ENCODE measurements around the gene KCNK10. TPM values are rescaled to one million over a fixed set of nuclear protein-coding genes. Genes with fewer than 3 reads are reported as not detected.
"Not testable (repeated sequence)": the region's sequence is repeated elsewhere in the genome, so short reads cannot be mapped to it uniquely, and the experiment has no call there.

KCNK10 gene
- total RNA-seq, 5 donors from 2014 or later (not counting 1 experiment from before 2014, with no cell fraction given), result not detected

GRCh38 chr14:88269806-88270420 is 53.2 kb downstream of the KCNK10 start:
- ATAC-seq (replicated peaks in 1 of 4), result no peak
- no peak overlapping the region for H3K27ac Mint-ChIP-seq
- H3K27ac ChIP-seq (ENCODE audit: low read length), result no peak overlapping the region
- no peaks in the 10 kb centered on the region for H3K4me1 Mint-ChIP-seq
- no peak overlapping the region for H3K4me3 Mint-ChIP-seq
- WGBS (ENCODE audit: insufficient coverage), result 66% methylated on average over 7 of the region's 12 CpGs
- ChIA-PET CTCF (no interaction called here), POLR2A (no interaction called here)
- H3K27me3 ChIP-seq (replicated peaks in 1 of 2; ENCODE audit: control insufficient read depth in 2 of 2, extremely low read depth in 1 of 2, insufficient read depth in 2 of 2, low read length in 1 of 2), result peaks cover 0 to 22% of the 10 kb centered on the region in 2 experiments
- peaks cover 17 to 35% of the 10 kb centered on the region in 2 donors for H3K27me3 Mint-ChIP-seq
- H3K4me3 ChIP-seq (ENCODE audit: control insufficient read depth in 1 of 2, extremely low read depth in 1 of 2, low read length in 1 of 2), result no peak overlapping the region
- H3K36me3 ChIP-seq (ENCODE audit: control insufficient read depth in 2 of 2, extremely low read depth in 1 of 2, insufficient read depth in 1 of 2, low read length in 1 of 2), result no peaks in the 10 kb centered on the region
- no peaks in the 10 kb centered on the region for H3K9me3 Mint-ChIP-seq
- no peaks in the 10 kb centered on the region for H3K36me3 Mint-ChIP-seq
- no peaks in the 10 kb centered on the region for H3K9me3 ChIP-seq
- H3K4me1 ChIP-seq (ENCODE audit: control insufficient read depth in 1 of 2, extremely low read depth in 1 of 2, insufficient read depth in 2 of 2, low read length in 2 of 2), result no peaks in the 10 kb centered on the region
- no peak for DNase-seq

GRCh38 chr14:88266474-88266873 is 56.6 kb downstream of the KCNK10 start:
- DNase-seq (no peak), ATAC-seq (replicated peaks in 1 of 4) (no peak)
- Mint-ChIP-seq H3K27me3 (peaks cover 16 to 33% of the 10 kb centered on the region in 2 donors), H3K4me1 (no peaks in the 10 kb centered on the region), H3K36me3 (no peaks in the 10 kb centered on the region), H3K9me3 (no peaks in the 10 kb centered on the region), H3K27ac (no peak overlapping the region), H3K4me3 (no peak overlapping the region)
- no peak overlapping the region for H3K27ac ChIP-seq (ENCODE audit: low read length)
- peaks cover 0 to 20% of the 10 kb centered on the region in 2 experiments for H3K27me3 ChIP-seq (replicated peaks in 1 of 2; ENCODE audit: control insufficient read depth in 2 of 2, extremely low read depth in 1 of 2, insufficient read depth in 2 of 2, low read length in 1 of 2)
- no peak overlapping the region for H3K4me3 ChIP-seq (ENCODE audit: control insufficient read depth in 1 of 2, extremely low read depth in 1 of 2, low read length in 1 of 2)
- H3K4me1 ChIP-seq (ENCODE audit: control insufficient read depth in 1 of 2, extremely low read depth in 1 of 2, insufficient read depth in 2 of 2, low read length in 2 of 2), result no peaks in the 10 kb centered on the region
- WGBS (ENCODE audit: insufficient coverage), result 75% methylated on average over 1 of the region's 2 CpGs
- H3K9me3 ChIP-seq, result no peaks in the 10 kb centered on the region
- H3K36me3 ChIP-seq (ENCODE audit: control insufficient read depth in 2 of 2, extremely low read depth in 1 of 2, insufficient read depth in 1 of 2, low read length in 1 of 2), result no peaks in the 10 kb centered on the region
- ChIA-PET POLR2A (no interaction called here), CTCF (no interaction called here)

GRCh38 chr14:88264116-88264515 is 59.0 kb downstream of the KCNK10 start:
- Mint-ChIP-seq H3K9me3 (peaks cover 0 to 3% (median 0%) of the 10 kb centered on the region in 3 donors), H3K36me3 (no peaks in the 10 kb centered on the region), H3K4me3 (no peak overlapping the region), H3K27ac (no peak overlapping the region), H3K27me3 (peaks cover 21 to 26% of the 10 kb centered on the region in 2 donors), H3K4me1 (no peaks in the 10 kb centered on the region)
- no CpG with 5 or more reads among the region's 6 CpGs for WGBS (ENCODE audit: insufficient coverage)
- no peak overlapping the region for H3K4me3 ChIP-seq (ENCODE audit: control insufficient read depth in 1 of 2, extremely low read depth in 1 of 2, low read length in 1 of 2)
- ChIA-PET CTCF (no interaction called here), POLR2A (no interaction called here)
- H3K27me3 ChIP-seq (replicated peaks in 1 of 2; ENCODE audit: control insufficient read depth in 2 of 2, extremely low read depth in 1 of 2, insufficient read depth in 2 of 2, low read length in 1 of 2), result peaks cover 0 to 17% of the 10 kb centered on the region in 2 experiments
- no peak for ATAC-seq (replicated peaks in 1 of 4)
- no peak overlapping the region for H3K27ac ChIP-seq (ENCODE audit: low read length)
- H3K36me3 ChIP-seq (ENCODE audit: control insufficient read depth in 2 of 2, extremely low read depth in 1 of 2, insufficient read depth in 1 of 2, low read length in 1 of 2), result no peaks in the 10 kb centered on the region
- DNase-seq, result no peak
- no peaks in the 10 kb centered on the region for H3K4me1 ChIP-seq (ENCODE audit: control insufficient read depth in 1 of 2, extremely low read depth in 1 of 2, insufficient read depth in 2 of 2, low read length in 2 of 2)
- H3K9me3 ChIP-seq, result no peaks in the 10 kb centered on the region

- H3K36me3 Mint-ChIP-seq; H3K4me1 Mint-ChIP-seq; H3K27ac ChIP-seq (ENCODE audit: low read length); ATAC-seq (replicated peaks in 1 of 4); POLR2A ChIA-PET; H3K36me3 ChIP-seq (ENCODE audit: control insufficient read depth in 2 of 2, extremely low read depth in 1 of 2, insufficient read depth in 1 of 2, low read length in 1 of 2); H3K4me3 Mint-ChIP-seq; H3K9me3 ChIP-seq; H3K4me3 ChIP-seq (ENCODE audit: control insufficient read depth in 1 of 2, extremely low read depth in 1 of 2, low read length in 1 of 2); H3K4me1 ChIP-seq (ENCODE audit: control insufficient read depth in 1 of 2, extremely low read depth in 1 of 2, insufficient read depth in 2 of 2, low read length in 2 of 2); H3K9me3 Mint-ChIP-seq; H3K27ac Mint-ChIP-seq; DNase-seq; CTCF ChIA-PET: not testable (repeated sequence)
- 82% methylated on average over 3 of the region's 3 CpGs for WGBS (ENCODE audit: insufficient coverage)
- peaks cover 25 to 38% of the 10 kb centered on the region in 2 donors for H3K27me3 Mint-ChIP-seq
- H3K27me3 ChIP-seq (replicated peaks in 1 of 2; ENCODE audit: control insufficient read depth in 2 of 2, extremely low read depth in 1 of 2, insufficient read depth in 2 of 2, low read length in 1 of 2), result peaks cover 0 to 13% of the 10 kb centered on the region in 2 experiments
Observed at GRCh38 chr14:88261302-88261701, 61.8 kb downstream of the KCNK10 start.

- H3K27ac Mint-ChIP-seq, result no peak overlapping the region
- CTCF ChIA-PET, result no interaction called here
- no peak overlapping the region for H3K4me3 ChIP-seq (ENCODE audit: control insufficient read depth in 1 of 2, extremely low read depth in 1 of 2, low read length in 1 of 2)
Observed at GRCh38 chr14:88258021-88258420, 65.0 kb downstream of the KCNK10 start.

GRCh38 chr14:88256997-88257950 is 65.8 kb downstream of the KCNK10 start:
- Histone ChIP-seq H3K27ac (ENCODE audit: low read length) (no peak overlapping the region), H3K4me1 (ENCODE audit: control insufficient read depth in 1 of 2, extremely low read depth in 1 of 2, insufficient read depth in 2 of 2, low read length in 2 of 2) (no peaks in the 10 kb centered on the region), H3K9me3 (no peaks in the 10 kb centered on the region), H3K36me3 (ENCODE audit: control insufficient read depth in 2 of 2, extremely low read depth in 1 of 2, insufficient read depth in 1 of 2, low read length in 1 of 2) (no peaks in the 10 kb centered on the region), H3K27me3 (replicated peaks in 1 of 2; ENCODE audit: control insufficient read depth in 2 of 2, extremely low read depth in 1 of 2, insufficient read depth in 2 of 2, low read length in 1 of 2) (peaks cover 0 to 14% of the 10 kb centered on the region in 2 experiments), H3K4me3 (ENCODE audit: control insufficient read depth in 1 of 2, extremely low read depth in 1 of 2, low read length in 1 of 2) (no peak overlapping the region)
- no peak overlapping the region for H3K27ac Mint-ChIP-seq
- ChIA-PET CTCF (no interaction called here), POLR2A (interaction anchor here in 1 of 2 donors (0.7 kb wide), 1 partner anchor 12 kb away, joined by 4 read pairs; no protein-coding TSS in a partner anchor)
- no peaks in the 10 kb centered on the region for H3K4me1 Mint-ChIP-seq
- 48% methylated on average over 6 of the region's 9 CpGs for WGBS (ENCODE audit: insufficient coverage)
- H3K36me3 Mint-ChIP-seq, result no peaks in the 10 kb centered on the region
- H3K27me3 Mint-ChIP-seq, result peaks cover 27 to 36% of the 10 kb centered on the region in 2 donors
- ATAC-seq (replicated peaks in 1 of 4) (no peak), DNase-seq (no peak)
- H3K4me3 Mint-ChIP-seq, result no peak overlapping the region
- peaks cover 0 to 3% (median 0%) of the 10 kb centered on the region in 3 donors for H3K9me3 Mint-ChIP-seq

More at GRCh38 chr14:88258021-88258420, 65.0 kb downstream of the KCNK10 start:
- no peaks in the 10 kb centered on the region for H3K4me1 ChIP-seq (ENCODE audit: control insufficient read depth in 1 of 2, extremely low read depth in 1 of 2, insufficient read depth in 2 of 2, low read length in 2 of 2)
- WGBS (ENCODE audit: insufficient coverage), result 100% methylated on average over 1 of the region's 4 CpGs
- H3K9me3 Mint-ChIP-seq, result peaks cover 0 to 3% (median 0%) of the 10 kb centered on the region in 3 donors
- H3K27me3 ChIP-seq (replicated peaks in 1 of 2; ENCODE audit: control insufficient read depth in 2 of 2, extremely low read depth in 1 of 2, insufficient read depth in 2 of 2, low read length in 1 of 2), result peaks cover 0 to 17% of the 10 kb centered on the region in 2 experiments
- no peaks in the 10 kb centered on the region for H3K4me1 Mint-ChIP-seq
- DNase-seq, result no peak
- H3K9me3 ChIP-seq, result no peaks in the 10 kb centered on the region
- ATAC-seq (replicated peaks in 1 of 4), result no peak
- H3K36me3 ChIP-seq (ENCODE audit: control insufficient read depth in 2 of 2, extremely low read depth in 1 of 2, insufficient read depth in 1 of 2, low read length in 1 of 2), result no peaks in the 10 kb centered on the region
- H3K27ac ChIP-seq (ENCODE audit: low read length), result no peak overlapping the region
- H3K27me3 Mint-ChIP-seq, result peaks cover 27 to 40% of the 10 kb centered on the region in 2 donors
- no peak overlapping the region for H3K4me3 Mint-ChIP-seq
- POLR2A ChIA-PET, result no interaction called here
- no peaks in the 10 kb centered on the region for H3K36me3 Mint-ChIP-seq
